Measurements from ENCODE around the gene P3H3.
"Not testable (repeated sequence)": the region's sequence is repeated elsewhere in the genome, so short reads cannot be mapped to it uniquely, and the experiment has no call there.

Gene P3H3

GRCh38 chr12:6887460-6887859 is 59.3 kb downstream of the P3H3 start:
- no peak for DNase-seq (ENCODE audit: low read depth in 2 of 3, low spot score in 1 of 3)

- no peak for DNase-seq (ENCODE audit: low read depth in 2 of 3, low spot score in 1 of 3)
Measured at GRCh38 chr12:6888360-6888759, 60.2 kb downstream of the P3H3 start.

DNA sequence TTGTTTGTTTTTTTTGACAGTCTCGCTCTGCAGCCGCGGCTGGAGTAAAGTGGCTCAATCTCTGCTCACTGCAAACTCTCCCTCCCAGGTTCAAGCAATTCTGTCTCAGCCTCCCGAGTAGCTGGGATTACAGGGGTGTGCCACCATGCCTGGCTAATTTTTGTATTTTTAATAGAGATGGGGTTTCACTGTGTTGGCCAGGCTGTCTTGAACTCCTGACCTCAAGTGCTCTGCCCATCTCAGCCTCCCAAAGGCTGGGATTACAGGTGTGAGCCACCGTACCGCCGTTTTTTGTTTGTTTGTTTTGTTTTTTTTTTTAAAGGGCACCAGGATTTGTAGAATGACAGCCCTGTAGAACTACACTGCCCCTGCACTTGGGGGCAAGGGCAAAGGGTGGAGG is 60.6 kb downstream of the P3H3 start:
- not testable (repeated sequence) for DNase-seq (ENCODE audit: low read depth in 2 of 3, low spot score in 1 of 3)

All from stimulated activated CD4-positive, alpha-beta T cell treated with anti-CD3 and anti-CD28 coated beads, Interleukin-12 subunit alpha, Interleukin-12 subunit beta, amount 100 ng/mL, for 48 hours (primary cell).